Measurements from ENCODE around the gene APOL1.
"Not testable (repeated sequence)": the region's sequence is repeated elsewhere in the genome, so short reads cannot be mapped to it uniquely, and the experiment has no call there.

Gene APOL1, protein sequence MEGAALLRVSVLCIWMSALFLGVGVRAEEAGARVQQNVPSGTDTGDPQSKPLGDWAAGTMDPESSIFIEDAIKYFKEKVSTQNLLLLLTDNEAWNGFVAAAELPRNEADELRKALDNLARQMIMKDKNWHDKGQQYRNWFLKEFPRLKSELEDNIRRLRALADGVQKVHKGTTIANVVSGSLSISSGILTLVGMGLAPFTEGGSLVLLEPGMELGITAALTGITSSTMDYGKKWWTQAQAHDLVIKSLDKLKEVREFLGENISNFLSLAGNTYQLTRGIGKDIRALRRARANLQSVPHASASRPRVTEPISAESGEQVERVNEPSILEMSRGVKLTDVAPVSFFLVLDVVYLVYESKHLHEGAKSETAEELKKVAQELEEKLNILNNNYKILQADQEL

DNA sequence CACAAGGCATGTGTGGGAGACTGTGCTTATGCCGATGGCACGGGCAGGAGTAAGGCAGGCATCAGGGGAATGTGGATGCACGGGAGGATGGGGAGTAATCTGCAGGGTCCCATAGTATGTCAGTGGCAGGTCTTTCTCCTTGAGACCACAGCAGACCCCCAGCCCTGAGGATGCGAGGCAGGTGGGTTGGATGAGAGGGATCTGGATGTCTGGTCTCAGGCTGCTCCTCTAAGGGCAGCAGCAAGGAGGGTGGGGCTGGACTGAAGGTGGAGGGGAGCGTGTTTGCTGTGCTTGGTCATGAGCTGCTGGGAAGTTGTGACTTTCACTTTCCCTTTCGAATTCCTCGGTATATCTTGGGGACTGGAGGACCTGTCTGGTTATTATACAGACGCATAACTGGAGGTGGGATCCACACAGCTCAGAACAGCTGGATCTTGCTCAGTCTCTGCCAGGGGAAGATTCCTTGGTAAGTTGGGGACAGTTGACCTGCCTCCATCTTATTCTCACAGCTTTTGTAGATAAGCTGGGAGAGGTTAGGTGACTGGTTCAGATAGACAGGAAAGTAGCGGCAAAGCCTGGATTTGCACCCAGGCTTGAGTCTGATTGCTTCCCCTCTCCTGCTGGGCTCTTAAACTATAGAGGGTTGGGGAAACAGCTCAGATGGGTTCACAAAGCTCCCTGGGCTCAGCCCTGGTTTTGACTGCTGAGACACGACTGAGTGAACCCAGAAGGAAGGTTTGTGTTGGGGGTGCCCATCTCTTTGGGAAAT is at the start of gene APOL1:
Gene APOL1 (plus strand): TSS at position 380 of the 769 bp plus-strand sequence. CDS start 1,823 bp downstream, outside the sequence.
- no peak for DNase-seq (ENCODE audit: low read depth in 2 of 2, low spot score in 1 of 2)

DNA sequence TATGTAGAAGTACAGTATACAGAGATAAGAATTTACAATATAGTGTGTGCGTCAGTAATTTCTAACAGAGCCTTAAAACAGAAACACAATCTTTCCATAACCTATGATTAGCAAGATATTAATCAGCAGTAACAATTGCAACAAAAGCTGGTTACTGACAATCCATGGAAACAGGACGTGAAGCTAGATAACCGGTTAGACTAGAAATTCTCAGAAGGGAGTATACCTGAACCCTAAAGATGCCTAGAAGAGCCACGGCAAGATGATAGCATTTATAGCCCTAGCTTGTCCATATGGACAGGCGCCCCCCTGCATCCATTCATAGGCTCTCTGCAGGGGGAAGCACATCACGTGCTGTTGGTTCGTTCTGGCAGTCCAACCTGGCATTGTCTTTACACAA is 49.5 kb upstream of the APOL1 start:
- DNase-seq (ENCODE audit: low read depth in 2 of 2, low spot score in 1 of 2) = not testable (repeated sequence)

DNA sequence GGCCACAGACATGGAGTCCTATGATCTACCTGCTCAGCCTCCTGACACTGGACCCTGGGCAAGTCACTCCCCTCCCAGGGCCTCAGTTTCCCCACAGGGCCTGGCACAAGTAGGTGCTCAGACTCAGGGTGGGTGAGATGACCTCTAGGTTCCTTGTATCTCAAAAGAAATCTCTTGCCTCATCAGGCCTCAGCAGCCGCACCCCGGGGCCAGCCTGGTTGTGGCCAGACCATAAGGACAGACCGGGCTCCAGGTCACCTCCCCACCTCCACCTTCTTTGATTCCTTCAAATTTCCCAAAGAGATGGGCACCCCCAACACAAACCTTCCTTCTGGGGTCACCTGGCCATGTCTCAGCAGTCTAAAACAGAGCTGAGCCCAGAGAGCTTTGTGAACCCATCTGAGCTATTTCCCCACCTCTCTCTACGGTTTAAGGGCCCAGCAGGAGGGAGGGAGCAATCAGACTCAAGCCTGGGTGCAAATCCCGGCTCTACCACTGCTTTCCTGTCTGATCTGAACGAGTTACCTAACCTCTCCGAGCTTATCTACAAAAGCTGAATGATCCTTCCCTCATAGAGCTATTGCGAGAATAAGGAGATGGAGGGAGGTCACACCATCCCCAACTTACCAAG is 48.8 kb upstream of the APOL1 start:
- DNase-seq (ENCODE audit: low read depth in 2 of 2, low spot score in 1 of 2) = no peak

DNA sequence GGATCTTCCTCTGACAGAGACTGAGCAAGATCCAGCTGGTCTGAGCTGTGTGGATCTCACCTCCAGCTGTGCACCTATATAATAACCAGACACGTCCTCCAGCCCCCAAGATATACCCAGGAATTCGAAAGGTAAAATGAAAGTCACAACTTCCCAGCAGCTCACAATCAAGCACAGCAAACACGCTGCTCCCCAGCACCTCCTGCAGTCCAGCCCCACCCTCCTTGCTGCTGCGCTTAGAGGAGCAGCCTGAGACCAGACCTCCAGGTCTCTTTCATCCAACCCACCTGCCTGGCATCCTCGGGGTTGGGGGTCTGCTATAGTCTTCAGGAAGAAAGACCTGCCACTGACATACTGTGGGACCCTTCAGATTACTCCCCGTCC is 48.3 kb upstream of the APOL1 start:
- DNase-seq (ENCODE audit: low read depth in 2 of 2, low spot score in 1 of 2) = no peak

DNA sequence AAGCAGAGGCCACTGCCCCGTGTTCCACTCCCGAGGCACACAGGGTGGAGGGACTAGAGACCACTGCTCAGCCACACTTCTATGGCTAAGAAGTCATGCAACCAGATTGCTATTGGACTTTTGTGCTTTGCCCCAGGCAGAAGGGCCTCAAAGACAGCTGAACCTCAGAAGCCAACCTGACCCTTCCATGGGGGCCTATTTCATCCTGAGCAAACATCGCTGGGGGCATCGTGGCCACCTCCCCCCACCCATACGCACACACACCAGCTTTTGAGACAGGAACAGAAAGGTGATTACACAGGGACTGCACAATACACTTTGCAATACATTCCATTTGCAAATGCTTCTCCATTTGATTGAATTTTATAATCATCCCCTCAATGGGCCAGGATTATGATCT is 47.4 kb upstream of the APOL1 start:
- DNase-seq (ENCODE audit: low read depth in 2 of 2, low spot score in 1 of 2) = not testable (repeated sequence)

DNA sequence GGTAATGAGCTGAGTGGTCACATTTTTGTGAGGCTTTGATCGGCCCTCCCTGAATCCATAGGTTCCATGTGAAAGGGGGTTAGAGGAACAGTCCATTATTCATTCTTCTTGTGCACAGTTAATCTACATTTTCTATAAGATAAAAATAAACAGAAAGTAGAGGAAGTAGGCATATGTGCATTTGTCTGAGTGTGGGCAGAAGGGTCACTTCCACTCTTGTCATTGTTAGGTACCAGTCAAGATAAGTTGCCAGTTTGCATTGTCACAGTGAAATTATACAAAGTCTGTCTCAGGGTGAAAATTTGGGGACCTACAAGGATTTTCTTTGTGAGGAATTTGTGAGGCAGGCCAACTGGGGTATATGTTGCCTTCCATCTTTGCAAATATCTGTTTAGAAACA is 46.7 kb upstream of the APOL1 start:
- no peak for DNase-seq (ENCODE audit: low read depth in 2 of 2, low spot score in 1 of 2)

DNA sequence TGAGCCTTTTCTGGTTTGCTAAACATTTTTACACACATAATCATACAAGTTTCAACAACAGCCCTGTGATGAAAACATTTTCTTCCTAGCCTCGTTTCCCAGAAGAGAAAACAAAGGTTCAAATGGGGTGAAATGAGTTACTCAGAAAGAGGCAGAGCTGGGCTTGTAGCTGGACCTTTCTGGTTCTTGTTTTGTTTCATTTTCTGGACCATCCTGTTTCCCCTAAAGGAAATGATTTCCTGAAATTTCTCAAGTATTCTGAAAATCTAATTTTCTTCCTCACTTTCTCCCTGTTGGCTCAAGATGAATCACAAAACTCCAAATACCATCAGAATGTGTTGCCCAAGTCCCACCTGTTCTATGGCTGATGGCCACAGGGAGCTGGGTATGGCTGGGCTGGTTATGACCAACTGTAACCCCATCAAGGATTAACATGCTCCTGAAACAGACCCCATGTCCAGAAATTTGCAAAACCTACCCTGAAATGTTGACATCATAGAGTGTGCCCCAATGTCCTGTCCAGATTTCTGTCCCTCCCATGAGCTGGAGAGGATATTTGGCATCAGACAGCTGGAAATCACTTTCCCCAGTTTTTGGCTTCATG is 44.7 kb upstream of the APOL1 start:
- no peak for DNase-seq (ENCODE audit: low read depth in 2 of 2, low spot score in 1 of 2)

DNA sequence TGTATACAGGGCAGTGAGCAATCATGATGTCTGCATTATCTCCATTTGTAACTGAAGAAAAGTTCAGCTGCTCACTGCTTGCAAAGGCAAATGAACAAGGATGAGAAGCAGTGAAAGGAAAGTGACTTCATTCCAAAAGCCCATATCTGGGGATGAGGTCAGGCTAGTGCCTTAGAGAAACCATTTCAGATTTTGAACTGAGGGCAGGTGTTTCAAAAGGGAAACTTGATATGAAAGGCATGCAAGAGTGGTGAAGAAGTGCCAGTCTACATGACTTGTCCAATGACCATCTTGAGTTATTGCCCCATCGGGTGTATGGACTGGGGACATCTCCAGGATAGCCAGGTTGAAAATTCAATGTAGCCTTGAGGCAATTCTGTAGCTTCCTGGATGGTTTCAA is 44.0 kb upstream of the APOL1 start:
- DNase-seq (ENCODE audit: low read depth in 2 of 2, low spot score in 1 of 2) = no peak

DNA sequence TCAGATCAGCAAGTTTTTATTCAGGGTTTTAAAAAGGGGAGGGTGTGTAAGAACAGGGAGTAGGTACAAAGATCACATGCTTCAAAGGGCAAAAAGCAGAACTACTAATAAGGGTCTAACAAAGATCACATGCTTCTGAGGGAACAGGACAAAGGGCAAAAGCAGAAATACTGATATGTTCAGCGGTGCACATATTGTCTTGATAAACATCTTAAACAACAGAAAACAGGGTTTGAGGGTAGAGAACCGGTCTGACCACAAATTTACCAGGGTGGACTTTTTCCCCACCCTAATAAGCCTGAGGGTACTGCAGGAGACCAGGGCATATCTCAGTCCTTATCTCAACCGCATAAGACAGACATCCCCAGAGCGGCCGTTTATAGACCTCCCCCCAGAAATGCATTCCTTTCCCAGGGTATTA is 43.4 kb upstream of the APOL1 start:
- not testable (repeated sequence) for DNase-seq (ENCODE audit: low read depth in 2 of 2, low spot score in 1 of 2)

DNA sequence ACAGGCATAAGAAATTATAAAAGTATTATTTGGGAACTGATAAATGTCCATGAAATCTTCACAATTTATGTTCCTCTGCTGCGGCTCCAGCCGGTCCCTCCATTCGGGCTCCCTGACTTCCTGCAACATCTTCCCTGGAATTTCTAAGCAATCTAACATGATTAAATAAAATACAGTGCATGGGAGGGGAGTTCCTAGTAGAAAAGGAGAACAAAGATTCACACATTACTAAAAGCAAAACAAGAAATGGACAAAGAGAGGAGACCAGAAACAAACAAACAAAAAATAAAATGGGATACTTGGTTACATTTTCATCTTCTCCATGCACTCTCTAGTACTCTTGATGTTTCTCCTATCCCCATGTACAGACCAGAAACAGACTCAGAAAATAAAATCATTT is 42.7 kb upstream of the APOL1 start:
- DNase-seq (ENCODE audit: low read depth in 2 of 2, low spot score in 1 of 2) = no peak

DNA sequence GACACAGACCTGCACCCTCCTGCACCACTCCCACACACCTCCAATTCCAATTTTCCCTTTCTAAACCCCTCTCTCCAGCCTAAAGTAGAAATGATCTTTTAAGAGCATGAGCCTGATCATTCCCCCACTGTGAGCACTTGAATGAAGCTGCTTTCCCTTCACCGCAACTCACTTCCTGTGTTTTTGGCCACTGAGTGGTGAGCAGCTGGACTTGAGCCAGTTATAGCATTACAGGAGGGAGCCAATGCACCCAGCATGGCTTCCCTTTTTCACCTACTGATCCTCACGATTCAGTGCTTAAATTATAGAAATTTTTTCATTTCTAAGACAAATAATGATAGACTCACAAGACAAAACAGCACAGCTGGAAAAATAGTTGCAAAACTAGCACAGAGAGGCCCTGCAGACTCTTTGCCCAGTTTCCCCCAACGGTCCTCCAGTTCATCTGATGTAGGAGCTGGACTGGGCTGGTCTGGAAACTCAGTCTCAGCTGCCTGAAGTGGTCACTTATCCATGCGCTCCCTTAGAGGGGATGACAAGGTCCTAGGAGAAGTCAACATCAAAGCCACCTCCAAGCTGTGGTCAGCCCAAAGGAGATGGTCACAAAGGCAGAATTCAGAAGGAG is 41.6 kb upstream of the APOL1 start:
- DNase-seq (ENCODE audit: low read depth in 2 of 2, low spot score in 1 of 2) = no peak

DNA sequence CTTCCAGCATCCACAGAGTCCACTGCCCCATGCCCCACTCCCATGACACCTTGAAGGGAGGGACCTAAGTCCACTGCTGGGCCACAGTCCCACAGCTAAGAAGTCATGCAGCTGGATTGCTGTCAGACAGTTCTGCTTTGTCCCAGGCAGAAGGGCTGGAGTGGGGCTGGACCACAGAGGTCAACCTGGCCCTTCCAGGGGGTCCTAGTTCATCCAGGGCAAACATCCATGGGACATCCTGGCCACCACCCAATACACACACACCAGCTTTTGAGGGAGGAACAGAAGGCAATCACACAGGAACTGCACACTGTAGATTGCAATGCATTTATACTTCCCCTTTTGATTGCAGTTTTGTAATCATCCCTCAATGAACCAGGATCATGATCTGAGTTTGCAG is 40.0 kb upstream of the APOL1 start:
- no peak for DNase-seq (ENCODE audit: low read depth in 2 of 2, low spot score in 1 of 2)

DNA sequence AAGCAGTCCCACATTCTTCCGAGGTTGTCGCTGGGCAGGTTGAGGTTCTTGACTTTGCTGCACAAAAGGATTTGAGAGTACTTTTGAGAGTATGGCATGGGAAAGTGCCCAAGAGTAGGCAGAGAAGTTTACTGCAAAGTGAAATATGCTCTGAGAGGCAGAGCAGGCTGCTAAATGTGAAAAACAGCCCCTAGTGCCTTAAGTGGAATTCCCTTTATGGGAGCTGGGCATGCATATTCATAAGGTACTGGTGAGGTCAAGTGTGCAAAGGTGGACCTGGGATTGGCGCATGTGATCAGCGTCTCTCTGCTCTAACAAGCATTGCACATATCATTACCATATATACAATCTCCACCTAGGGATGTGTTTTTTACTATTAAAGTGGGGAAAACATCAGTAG is 39.3 kb upstream of the APOL1 start:
- DNase-seq (ENCODE audit: low read depth in 2 of 2, low spot score in 1 of 2) = no peak

DNA sequence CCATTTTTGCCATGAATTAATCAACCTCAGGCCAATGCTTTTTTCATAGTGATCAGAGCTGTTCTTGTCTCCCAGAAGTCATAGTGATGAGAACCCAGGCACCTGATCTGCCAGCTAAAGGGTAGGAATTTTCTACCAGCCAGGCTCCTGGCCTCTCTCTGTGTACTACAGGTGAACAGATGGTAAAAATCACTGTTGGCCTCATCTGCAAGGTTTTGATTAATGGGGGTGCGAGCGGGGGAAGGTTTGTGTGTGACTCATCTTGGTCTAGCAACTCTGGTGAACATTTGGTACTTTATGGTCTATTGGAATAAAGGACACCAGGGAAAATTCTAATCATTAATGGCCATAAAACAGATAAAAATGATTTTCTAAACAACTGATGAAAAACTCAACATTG is 37.0 kb upstream of the APOL1 start:
- no peak for DNase-seq (ENCODE audit: low read depth in 2 of 2, low spot score in 1 of 2)

DNA sequence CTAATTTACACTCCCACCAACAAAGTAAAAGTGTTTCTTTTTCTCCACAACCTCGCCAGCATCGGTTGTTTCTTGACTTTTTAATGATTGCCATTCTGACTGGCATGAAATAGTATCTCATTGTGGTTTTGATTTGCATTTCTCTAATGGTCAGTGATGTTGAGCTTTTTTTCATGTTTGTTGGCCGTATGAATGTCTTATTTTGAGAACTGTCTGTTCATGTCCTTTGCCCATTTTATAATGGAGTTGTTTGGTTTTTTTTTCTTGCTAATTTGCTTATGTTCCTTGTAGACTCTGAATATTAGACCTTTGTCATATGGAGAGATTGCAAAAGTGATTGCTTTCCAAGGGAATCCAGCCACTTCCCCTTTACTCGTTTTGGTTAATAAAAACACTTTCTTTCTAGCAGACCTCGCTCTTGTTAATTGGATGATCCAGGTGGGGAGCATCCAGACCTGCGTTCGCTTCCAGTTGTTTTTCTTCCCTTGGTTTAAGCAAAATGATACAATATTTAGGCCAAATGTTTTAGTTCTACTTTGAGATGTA is 34.2 kb upstream of the APOL1 start:
- no peak for DNase-seq (ENCODE audit: low read depth in 2 of 2, low spot score in 1 of 2)

DNA sequence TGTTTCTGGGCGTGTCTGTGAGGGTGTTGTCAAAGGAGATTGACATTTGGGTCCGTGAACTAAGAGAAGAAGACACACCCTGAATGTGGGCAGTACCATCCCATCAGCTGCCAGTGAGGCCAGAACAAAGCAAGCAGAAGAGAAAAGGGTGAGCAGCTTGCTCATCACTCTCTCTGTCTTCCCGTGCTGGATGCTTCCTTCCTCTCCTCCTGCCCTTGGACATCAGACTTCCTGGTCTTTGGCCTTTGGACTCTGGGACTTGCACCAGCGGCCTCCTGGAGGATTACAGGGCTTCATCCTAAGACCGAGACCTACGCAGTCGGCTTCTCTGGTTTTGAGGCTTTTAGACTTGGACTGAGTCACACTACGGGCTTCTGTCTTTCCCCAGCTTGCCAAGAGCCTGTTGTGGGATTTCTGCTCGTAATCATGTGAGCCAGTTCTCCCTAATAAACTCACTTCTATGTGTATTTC is 32.4 kb upstream of the APOL1 start:
- no peak for DNase-seq (ENCODE audit: low read depth in 2 of 2, low spot score in 1 of 2)

DNA sequence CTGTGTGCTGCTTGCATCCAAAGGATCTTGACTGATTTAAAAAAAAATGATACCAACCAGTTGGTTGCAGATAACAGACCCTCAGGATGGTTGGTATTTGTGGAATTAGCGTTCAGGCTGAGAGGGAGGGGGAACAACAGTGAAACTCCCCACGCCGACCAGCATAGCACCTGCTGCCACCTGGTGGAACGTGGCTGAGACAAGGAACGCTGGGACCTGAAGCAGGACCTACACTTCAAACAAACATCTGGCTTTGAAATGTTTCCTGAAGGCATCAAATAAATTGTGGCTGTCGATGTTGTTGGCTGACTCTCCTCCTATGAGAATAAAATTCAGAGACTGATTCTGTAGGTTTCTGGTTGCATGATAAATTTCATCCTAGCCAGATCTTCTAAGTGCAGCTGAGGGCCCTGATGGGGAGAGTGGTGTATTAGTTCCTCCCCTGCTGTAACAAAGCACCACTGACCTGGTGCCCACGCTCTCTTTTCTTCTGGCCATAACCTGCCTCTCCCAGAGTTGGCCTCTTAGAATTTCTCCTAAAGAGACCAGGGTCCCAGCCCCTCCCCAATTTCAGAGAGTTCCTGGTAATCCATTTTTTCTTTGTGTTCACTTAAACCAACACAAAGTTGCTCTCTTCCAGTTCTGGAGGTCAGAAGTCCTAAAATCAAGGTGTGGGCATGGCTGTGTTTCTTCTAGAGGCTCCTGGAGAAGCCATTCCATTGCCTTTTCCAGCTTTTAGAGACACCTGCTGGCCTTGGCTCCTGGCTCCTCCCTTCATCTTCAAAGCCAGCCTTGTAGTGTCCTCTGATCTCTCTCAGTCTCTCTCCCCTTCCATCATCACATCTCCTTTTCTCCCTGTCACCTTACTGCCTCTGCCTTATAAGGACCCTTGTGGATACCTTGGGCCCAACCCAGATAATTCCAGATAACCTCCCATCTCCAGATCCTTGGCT is 30.9 kb upstream of the APOL1 start:
- no peak for DNase-seq (ENCODE audit: low read depth in 2 of 2, low spot score in 1 of 2)

DNA sequence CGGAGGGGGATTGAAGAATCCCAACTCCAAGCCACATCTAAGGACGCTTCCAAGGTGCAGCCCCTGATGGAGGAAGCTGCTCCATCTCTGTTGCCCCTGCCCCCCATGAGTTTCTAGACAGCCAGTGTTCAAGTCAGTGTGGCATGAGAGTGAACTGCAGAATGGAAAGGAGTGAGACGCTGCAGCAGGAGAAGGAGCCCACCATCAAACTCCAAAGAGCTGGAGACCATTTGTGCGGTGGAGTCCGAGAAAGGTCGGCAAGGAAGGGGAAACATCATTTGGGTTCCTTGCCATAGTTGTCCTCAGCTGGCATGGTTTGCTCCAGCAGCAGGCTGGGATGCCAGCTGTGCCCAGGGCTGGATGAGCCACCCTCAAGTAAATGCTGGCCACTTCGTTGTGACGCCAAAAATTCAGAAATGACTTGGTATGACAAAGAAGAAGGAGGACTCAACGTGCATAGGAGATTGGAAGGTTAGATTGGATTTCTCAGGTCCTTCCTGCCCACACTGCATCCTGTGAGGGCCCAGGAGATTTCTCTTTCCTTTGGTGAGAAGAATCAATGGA is 30.0 kb upstream of the APOL1 start:
- no peak for DNase-seq (ENCODE audit: low read depth in 2 of 2, low spot score in 1 of 2)

DNA sequence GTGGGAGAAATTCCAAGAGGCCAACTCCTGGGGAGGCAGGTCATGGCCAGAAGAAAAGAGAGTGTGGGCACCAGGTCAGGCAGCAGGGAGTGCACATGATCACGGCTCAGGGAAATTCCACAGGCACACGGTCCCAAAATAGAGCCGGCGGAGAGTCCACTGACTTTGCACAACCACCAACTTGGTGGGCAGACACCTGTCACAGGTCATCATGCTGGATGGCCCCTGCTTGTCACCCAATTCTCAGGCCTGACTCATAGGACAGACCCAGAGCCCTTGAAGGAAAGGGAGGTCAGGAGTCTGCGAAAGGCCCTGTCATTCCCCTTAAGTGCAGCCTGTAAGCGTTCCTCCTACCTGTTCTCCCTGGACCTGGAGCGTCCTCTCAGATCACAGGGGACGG is 29.4 kb upstream of the APOL1 start:
- no peak for DNase-seq (ENCODE audit: low read depth in 2 of 2, low spot score in 1 of 2)

Data from stimulated activated CD8-positive, alpha-beta memory T cell treated with anti-CD3 and anti-CD28 coated beads, Interleukin-4, amount 100 ng/mL, for 1 hour (primary cell).